Mesendoderm (in vitro differentiated cells): ENCODE results near the gene C14orf180.
"Not testable (repeated sequence)": the region's sequence is repeated elsewhere in the genome, so short reads cannot be mapped to it uniquely, and the experiment has no call there.

ENCODE experiments used
- DNase-seq: peaks from one replicate; pipeline ENCODE4 v3.0.0; 2013
- H2AK5ac ChIP-seq: 2 replicates; pipeline ENCODE4 v1.6.1; 2013; ENCODE audit warnings: low read length, inconsistent platforms
- H2BK120ac ChIP-seq: 2 replicates; pipeline ENCODE4 v1.6.1; 2013; ENCODE audit warnings: low read depth, mild to moderate bottlenecking, low read length, moderate library complexity, mixed read lengths
- H2BK15ac ChIP-seq: replicated peaks from 2 replicates; pipeline ENCODE4 v1.6.1; 2013; ENCODE audit warnings: low read depth, mild to moderate bottlenecking, moderate library complexity
- H2BK5ac ChIP-seq: 2 replicates; pipeline ENCODE4 v1.6.1; 2013; ENCODE audit warnings: low read length, inconsistent platforms
- H3K18ac ChIP-seq: 2 replicates; pipeline ENCODE4 v1.6.1; 2013; ENCODE audit warnings: mild to moderate bottlenecking, low read length, mixed read lengths
- H3K23ac ChIP-seq: one replicate; pipeline ENCODE4 v1.6.1; 2013; ENCODE audit warnings: low read length
- H3K27ac ChIP-seq: 2 replicates; pipeline ENCODE4 v1.5.1; 2013; ENCODE audit warnings: low read depth, mild to moderate bottlenecking, inconsistent platforms, low read length, moderate library complexity
- H3K27me3 ChIP-seq: 2 replicates; pipeline ENCODE4 v1.6.1; 2013; ENCODE audit warnings: low read length, control low read depth, mild to moderate bottlenecking, inconsistent platforms; ENCODE audit not compliant: insufficient read depth, poor library complexity
- H3K36me3 ChIP-seq: 2 replicates; pipeline ENCODE4 v1.6.1; 2013; ENCODE audit warnings: low read length, inconsistent platforms; ENCODE audit not compliant: control insufficient read depth, insufficient read depth
- H3K4ac ChIP-seq: one replicate; pipeline ENCODE4 v1.6.1; 2013; ENCODE audit warnings: low read depth, mild to moderate bottlenecking, low read length, moderate library complexity
- H3K4me1 ChIP-seq: 2 replicates; pipeline ENCODE4 v1.6.1; 2013; ENCODE audit warnings: low read depth, low read length, inconsistent platforms; ENCODE audit not compliant: control insufficient read depth
- H3K4me2 ChIP-seq: 2 replicates; pipeline ENCODE4 v1.6.1; 2013; ENCODE audit warnings: low read length
- H3K4me3 ChIP-seq: 2 replicates; pipeline ENCODE4 v1.5.1; 2013; ENCODE audit warnings: mild to moderate bottlenecking, low read length
- H3K56ac ChIP-seq: one replicate; pipeline ENCODE4 v1.6.1; 2013; ENCODE audit warnings: low read length
- H3K79me1 ChIP-seq: 2 replicates; pipeline ENCODE4 v1.6.1; 2013; ENCODE audit warnings: low read length, inconsistent platforms
- H3K79me2 ChIP-seq: 2 replicates; pipeline ENCODE4 v1.6.1; 2013; ENCODE audit warnings: mild to moderate bottlenecking, low read length; ENCODE audit not compliant: control insufficient read depth, insufficient read depth
- H3K9ac ChIP-seq: 2 replicates; pipeline ENCODE4 v1.6.1; 2013; ENCODE audit warnings: low read length, inconsistent platforms
- H4K5ac ChIP-seq: one replicate; pipeline ENCODE4 v1.6.1; 2013; ENCODE audit warnings: low read length
- H4K8ac ChIP-seq: one replicate; pipeline ENCODE4 v1.6.1; 2013; ENCODE audit warnings: low read depth, mild to moderate bottlenecking, control low read depth, low read length, moderate library complexity
- WGBS: extraction: QIAGEN DNeasy Blood & Tissue Kit; methylation state at CpG from one replicate; pipeline ENCODE4 v1.1.7; 2013; ENCODE audit warnings: low lambda C conversion rate, missing lambda C conversion rate; ENCODE audit not compliant: insufficient coverage; ENCODE audit errors: extremely low coverage; 5-methylcytosine and 5-hydroxymethylcytosine counted together

The C14orf180 gene

DNA sequence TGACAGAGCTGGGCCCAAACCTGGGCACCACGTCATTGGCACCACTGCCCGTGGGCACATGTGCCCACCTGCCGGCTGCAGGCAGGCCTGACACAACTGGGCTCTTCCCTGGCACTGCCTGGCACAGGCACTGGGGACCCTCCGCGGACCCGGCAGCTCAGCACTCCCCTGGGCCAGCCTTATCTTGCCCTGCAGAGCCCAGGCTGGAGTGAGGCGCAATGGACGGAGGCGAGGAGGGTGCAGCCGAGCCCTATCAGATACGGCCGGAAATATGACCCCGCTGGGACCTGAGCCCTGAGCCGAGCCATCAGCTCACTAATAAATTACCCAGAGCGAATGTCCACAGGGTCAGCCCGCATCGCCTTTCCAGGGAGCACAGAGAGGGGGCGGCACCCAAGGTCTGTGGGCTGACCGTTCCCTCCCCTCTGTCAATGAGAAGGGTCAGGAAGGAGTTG, 1.7 kb upstream of the C14orf180 start:
- Histone ChIP-seq H3K4me3 (no peak overlapping the region), H2BK120ac (no peak overlapping the region), H3K79me1 (no peaks in the 10 kb centered on the region), H3K27me3 (no peaks in the 10 kb centered on the region), H3K79me2 (no peaks in the 10 kb centered on the region), H2BK5ac (no peak overlapping the region), H2AK5ac (no peak overlapping the region), H3K9ac (no peak overlapping the region), H4K5ac (no peak overlapping the region), H3K4ac (no peak overlapping the region), H3K4me1 (no peaks in the 10 kb centered on the region), H3K36me3 (no peaks in the 10 kb centered on the region), H4K8ac (no peak overlapping the region), H3K27ac (no peak overlapping the region), H3K56ac (no peak overlapping the region), H2BK15ac (no peak overlapping the region), H3K18ac (no peak overlapping the region), H3K23ac (no peak overlapping the region), H3K4me2 (no peak overlapping the region)
- no CpG with 5 or more reads among the region's 19 CpGs for WGBS
- no peak for DNase-seq

DNA sequence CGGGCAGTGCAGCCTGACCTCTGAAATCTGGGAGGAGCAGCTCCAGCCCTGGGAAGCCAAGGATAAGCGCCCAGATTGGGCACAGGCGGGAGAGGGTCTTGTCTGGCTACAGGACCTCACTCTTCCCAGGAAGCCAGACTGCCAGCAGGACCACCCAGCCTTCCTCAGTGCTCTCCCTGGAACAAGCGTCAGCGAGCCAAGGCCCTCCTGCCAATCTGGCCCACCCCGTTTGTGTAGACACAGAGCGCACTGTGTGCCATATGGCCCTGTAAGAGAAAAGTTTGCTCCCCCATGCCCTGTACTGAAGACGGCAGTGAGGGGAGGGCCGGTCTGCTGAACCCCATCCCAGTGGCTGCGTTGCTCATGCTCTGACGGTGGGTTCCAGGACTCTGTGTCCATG, 1.2 kb upstream of the C14orf180 start:
- no peaks in the 10 kb centered on the region for H3K36me3 ChIP-seq
- no peak overlapping the region for H3K9ac ChIP-seq
- no peak overlapping the region for H3K4ac ChIP-seq
- no peak overlapping the region for H3K18ac ChIP-seq
- no peaks in the 10 kb centered on the region for H3K4me1 ChIP-seq
- no peak overlapping the region for H3K4me2 ChIP-seq
- no peak overlapping the region for H3K27ac ChIP-seq
- no peak overlapping the region for H2BK120ac ChIP-seq
- H3K27me3 ChIP-seq: no peaks in the 10 kb centered on the region
- no peak for DNase-seq
- no peak overlapping the region for H4K8ac ChIP-seq
- H3K4me3 ChIP-seq: no peak overlapping the region
- no peak overlapping the region for H2BK5ac ChIP-seq
- no peak overlapping the region for H4K5ac ChIP-seq
- no peak overlapping the region for H3K56ac ChIP-seq
- no peak overlapping the region for H2BK15ac ChIP-seq
- H3K79me1 ChIP-seq: no peaks in the 10 kb centered on the region
- no peak overlapping the region for H2AK5ac ChIP-seq
- no peak overlapping the region for H3K23ac ChIP-seq
- no CpG with 5 or more reads among the region's 11 CpGs for WGBS
- no peaks in the 10 kb centered on the region for H3K79me2 ChIP-seq

DNA sequence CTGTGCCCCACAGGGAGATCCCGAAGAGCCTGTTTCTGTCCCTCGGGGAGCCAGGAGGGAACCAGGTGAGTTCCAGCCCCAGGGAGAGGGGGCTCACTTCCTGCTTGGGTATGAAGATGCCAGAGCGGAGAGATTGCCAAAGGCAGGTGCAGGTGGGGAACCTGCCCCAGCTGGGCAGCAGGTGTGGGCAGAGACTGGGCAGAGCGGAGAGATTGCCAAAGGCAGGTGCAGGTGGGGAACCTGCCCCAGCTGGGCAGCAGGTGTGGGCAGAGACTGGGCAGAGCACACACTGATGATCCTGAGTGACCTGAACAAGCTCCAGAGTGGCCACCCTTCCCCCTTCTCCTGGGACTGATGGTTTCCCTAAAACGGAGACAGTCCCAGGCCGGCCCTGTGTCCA, 375 bp downstream of the C14orf180 start:
- not testable (repeated sequence) for H3K56ac ChIP-seq, H3K4ac ChIP-seq, H2BK15ac ChIP-seq, H3K4me3 ChIP-seq, H2AK5ac ChIP-seq, H3K27ac ChIP-seq, H3K79me2 ChIP-seq, H4K5ac ChIP-seq, H3K79me1 ChIP-seq, H2BK5ac ChIP-seq, H3K9ac ChIP-seq, H4K8ac ChIP-seq, H2BK120ac ChIP-seq, H3K18ac ChIP-seq, DNase-seq, H3K4me1 ChIP-seq, H3K23ac ChIP-seq, H3K36me3 ChIP-seq, H3K4me2 ChIP-seq, H3K27me3 ChIP-seq
- WGBS: no CpG with 5 or more reads among the region's 6 CpGs

DNA sequence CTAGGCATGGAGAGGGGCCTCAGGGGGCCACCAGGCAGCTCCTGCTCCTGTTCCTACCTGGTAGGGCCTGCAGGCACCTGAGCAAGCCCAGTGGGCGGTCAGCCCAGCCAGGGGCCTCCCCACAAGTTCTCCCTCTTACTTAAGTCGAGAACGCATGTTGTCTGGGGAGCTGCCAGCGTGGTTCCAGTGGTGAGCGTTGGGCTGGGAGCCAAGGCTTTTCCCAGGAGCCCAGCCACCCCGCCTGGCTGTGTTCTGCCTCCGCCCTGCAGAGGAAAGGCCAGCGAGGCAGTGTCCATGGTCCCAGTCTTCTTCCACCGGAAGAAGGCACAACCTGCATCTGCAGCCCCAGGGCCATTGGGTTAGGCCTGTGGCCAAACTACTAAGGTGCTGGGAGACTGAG, 1.4 kb downstream of the C14orf180 start:
- H3K23ac ChIP-seq: no peak overlapping the region
- no peaks in the 10 kb centered on the region for H3K36me3 ChIP-seq
- no peak overlapping the region for H4K8ac ChIP-seq
- H3K79me1 ChIP-seq: no peaks in the 10 kb centered on the region
- no peak overlapping the region for H2AK5ac ChIP-seq
- H3K27me3 ChIP-seq: no peaks in the 10 kb centered on the region
- no peak overlapping the region for H3K27ac ChIP-seq
- H2BK5ac ChIP-seq: no peak overlapping the region
- H3K79me2 ChIP-seq: no peaks in the 10 kb centered on the region
- H3K4me3 ChIP-seq: no peak overlapping the region
- no peaks in the 10 kb centered on the region for H3K4me1 ChIP-seq
- DNase-seq: no peak
- H2BK15ac ChIP-seq: no peak overlapping the region
- no peak overlapping the region for H3K9ac ChIP-seq
- H3K18ac ChIP-seq: no peak overlapping the region
- H3K56ac ChIP-seq: no peak overlapping the region
- no peak overlapping the region for H3K4me2 ChIP-seq
- WGBS: no CpG with 5 or more reads among the region's 9 CpGs
- H3K4ac ChIP-seq: no peak overlapping the region
- no peak overlapping the region for H2BK120ac ChIP-seq
- no peak overlapping the region for H4K5ac ChIP-seq

DNA sequence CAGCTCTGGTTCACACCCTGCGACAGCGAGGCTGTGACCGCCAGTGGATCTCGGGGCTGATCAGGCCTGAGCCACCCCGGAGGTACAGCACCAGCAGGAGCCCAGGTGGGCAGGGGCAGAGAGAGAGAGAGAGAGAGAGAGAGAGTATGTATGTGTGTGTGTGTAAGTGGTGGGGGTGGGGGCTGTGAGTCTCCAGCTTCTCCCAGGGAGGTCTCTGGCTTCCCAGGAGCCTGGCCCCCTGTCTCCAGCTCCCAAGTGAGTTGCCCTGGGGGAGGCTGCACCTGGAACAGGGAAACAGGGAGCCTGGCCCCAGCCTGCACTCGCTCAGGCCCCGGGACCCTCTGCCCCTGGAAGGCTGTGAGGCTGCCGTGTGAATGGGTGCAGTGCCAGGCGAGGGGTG, 2.0 kb downstream of the C14orf180 start:
- H3K27ac ChIP-seq: no peak overlapping the region
- H2AK5ac ChIP-seq: no peak overlapping the region
- H3K18ac ChIP-seq: no peak overlapping the region
- H3K36me3 ChIP-seq: no peaks in the 10 kb centered on the region
- no peak overlapping the region for H4K5ac ChIP-seq
- no peak overlapping the region for H4K8ac ChIP-seq
- H3K4me3 ChIP-seq: no peak overlapping the region
- H3K4me1 ChIP-seq: no peaks in the 10 kb centered on the region
- H2BK15ac ChIP-seq: no peak overlapping the region
- no peak overlapping the region for H3K23ac ChIP-seq
- H3K27me3 ChIP-seq: no peaks in the 10 kb centered on the region
- DNase-seq: no peak
- H3K79me1 ChIP-seq: no peaks in the 10 kb centered on the region
- H2BK120ac ChIP-seq: no peak overlapping the region
- H3K4ac ChIP-seq: no peak overlapping the region
- no peaks in the 10 kb centered on the region for H3K79me2 ChIP-seq
- no peak overlapping the region for H3K4me2 ChIP-seq
- H3K56ac ChIP-seq: no peak overlapping the region
- no peak overlapping the region for H2BK5ac ChIP-seq
- WGBS: no CpG with 5 or more reads among the region's 9 CpGs
- no peak overlapping the region for H3K9ac ChIP-seq

DNA sequence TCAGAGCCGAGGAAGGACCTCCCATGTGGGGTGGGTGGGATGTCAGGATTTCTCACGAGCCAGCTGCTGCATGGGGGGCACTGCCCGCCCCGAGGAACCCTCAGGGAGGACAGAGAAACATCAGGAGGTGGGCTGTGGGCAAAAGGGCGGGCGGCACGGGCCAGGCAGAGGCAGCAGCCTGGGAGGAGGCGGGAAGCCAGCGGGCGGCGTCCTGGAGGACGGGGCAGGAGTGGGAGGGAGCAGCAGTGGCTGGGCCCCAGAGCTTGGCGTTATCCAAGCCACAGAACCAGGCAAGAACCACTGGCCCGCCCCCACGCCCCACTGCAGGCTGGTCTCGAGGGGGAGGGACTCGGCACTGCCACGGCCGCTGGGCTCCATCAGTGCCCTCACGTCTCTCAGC, 2.4 kb downstream of the C14orf180 start:
- no peaks in the 10 kb centered on the region for H3K79me1 ChIP-seq
- H3K4ac ChIP-seq: no peak overlapping the region
- H3K4me1 ChIP-seq: no peaks in the 10 kb centered on the region
- H3K56ac ChIP-seq: no peak overlapping the region
- no peak overlapping the region for H3K9ac ChIP-seq
- no peaks in the 10 kb centered on the region for H3K27me3 ChIP-seq
- H2BK5ac ChIP-seq: no peak overlapping the region
- H3K36me3 ChIP-seq: no peaks in the 10 kb centered on the region
- no peak overlapping the region for H3K27ac ChIP-seq
- H2BK15ac ChIP-seq: no peak overlapping the region
- H4K8ac ChIP-seq: no peak overlapping the region
- no peak overlapping the region for H3K4me3 ChIP-seq
- no peak overlapping the region for H3K18ac ChIP-seq
- no peaks in the 10 kb centered on the region for H3K79me2 ChIP-seq
- no peak overlapping the region for H2BK120ac ChIP-seq
- H3K4me2 ChIP-seq: no peak overlapping the region
- DNase-seq: no peak
- WGBS: no CpG with 5 or more reads among the region's 20 CpGs
- H4K5ac ChIP-seq: no peak overlapping the region
- H3K23ac ChIP-seq: no peak overlapping the region
- H2AK5ac ChIP-seq: no peak overlapping the region
